ENCODE measurements around the gene TIMP3. TPM values are rescaled to one million over a fixed set of nuclear protein-coding genes. Genes with fewer than 3 reads are reported as not detected.
A peak's percentile ranks its signal among the peaks of the same experiment; 100 is the strongest.

The TIMP3 gene
- total RNA-seq, 4 donors from 2014 or later: 560 to 818 (median 738) TPM

DNA sequence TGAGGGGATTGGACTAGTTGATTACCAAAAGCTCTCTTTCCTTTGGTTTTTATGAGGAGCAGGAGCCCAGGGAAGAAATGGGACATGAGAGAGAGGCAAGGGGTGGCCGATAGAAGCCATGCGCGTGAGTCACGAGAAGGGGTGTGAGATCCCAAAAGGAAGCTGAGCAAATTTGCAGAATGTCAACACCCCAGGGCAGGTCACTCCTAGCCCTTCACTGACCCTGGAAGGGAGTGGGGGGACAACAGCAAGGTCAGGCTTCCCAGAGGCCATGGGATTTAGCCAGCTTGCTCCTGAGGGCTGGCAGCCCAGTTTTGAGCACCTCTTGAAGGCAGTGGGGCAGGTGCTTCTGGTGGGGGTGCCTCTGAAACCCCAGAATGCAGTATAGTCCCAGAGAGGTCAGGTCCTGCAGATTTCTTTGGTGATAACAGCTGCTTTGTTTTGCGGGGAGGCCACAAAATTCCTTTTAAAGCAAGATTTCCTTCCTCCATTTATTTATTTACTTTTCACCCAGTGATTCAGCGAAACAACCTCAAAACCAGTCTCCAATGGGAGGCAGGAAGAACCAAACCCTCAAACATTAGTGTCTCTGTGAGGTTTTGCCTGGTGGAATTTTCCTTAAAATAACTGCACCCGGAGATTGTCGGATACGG, 40.1 kb upstream of the TIMP3 start:
- Histone ChIP-seq H3K27ac (peak overlapping the region in 3 of 4 donors; percentile 8 to 55 (median 41)), H3K4me3 (no peak overlapping the region), H3K36me3 (no peaks in the 10 kb centered on the region), H3K27me3 (peaks cover 11% of the 10 kb centered on the region), H3K4me1 (peaks cover 0 to 22% (median 8%) of the 10 kb centered on the region in 3 donors), H3K9me3 (peaks cover 0 to under 1% (median 0%) of the 10 kb centered on the region in 3 donors)
- peak; percentile 29 for ATAC-seq
- no peak for TF ChIP-seq POLR2AphosphoS5 (IDR thresholded peaks at IDR 0.05)
- no peak for TF ChIP-seq EP300 (IDR thresholded peaks at IDR 0.05)
- TF ChIP-seq POLR2A (IDR thresholded peaks at IDR 0.05): no peak
- TF ChIP-seq CTCF (IDR thresholded peaks at IDR 0.05): no peak
- 66% methylated on average over 8 of the region's 9 CpGs; no CpG with 5 or more reads in 1 of the 2 donors for WGBS, 2 donors (ENCODE audit: low coverage in 1 of 2)

GRCh38 chr22:32764330-32765131, 37.0 kb upstream of the TIMP3 start:
- peaks cover 11% of the 10 kb centered on the region for H3K27me3 ChIP-seq
- peak; percentile 90 for ATAC-seq
- peaks cover 0 to 22% (median 8%) of the 10 kb centered on the region in 3 donors for H3K4me1 ChIP-seq
- H3K9me3 ChIP-seq: peaks cover 0 to 10% (median 0%) of the 10 kb centered on the region in 3 donors
- WGBS, 2 donors (ENCODE audit: low coverage in 1 of 2): 25 to 56% methylated on average over 2 to 11 of the region's 16 CpGs
- TF ChIP-seq POLR2AphosphoS5 (IDR thresholded peaks at IDR 0.05) (peak; percentile 25), POLR2A (IDR thresholded peaks at IDR 0.05) (no peak)
- no peak overlapping the region for H3K4me3 ChIP-seq
- no peaks in the 10 kb centered on the region for H3K36me3 ChIP-seq
- peak overlapping the region in 3 of 4 donors; percentile 65 to 67 (median 66) for H3K27ac ChIP-seq

GRCh38 chr22:32765132-32765618, 36.3 kb upstream of the TIMP3 start:
- H3K27ac ChIP-seq: peak overlapping the region in 3 of 4 donors; percentile 65 to 67 (median 66)
- H3K9me3 ChIP-seq: peaks cover 0 to 10% (median 0%) of the 10 kb centered on the region in 3 donors
- no peak for ATAC-seq
- peaks cover 11% of the 10 kb centered on the region for H3K27me3 ChIP-seq
- peaks cover 0 to 20% (median 8%) of the 10 kb centered on the region in 3 donors for H3K4me1 ChIP-seq
- 63 to 67% methylated on average over 3 to 12 of the region's 12 CpGs for WGBS, 2 donors (ENCODE audit: low coverage in 1 of 2)
- H3K4me3 ChIP-seq: no peak overlapping the region
- no peak for TF ChIP-seq EP300 (IDR thresholded peaks at IDR 0.05)
- TF ChIP-seq CTCF (IDR thresholded peaks at IDR 0.05): no peak
- TF ChIP-seq POLR2AphosphoS5 (IDR thresholded peaks at IDR 0.05): no peak
- no peak for TF ChIP-seq POLR2A (IDR thresholded peaks at IDR 0.05)
- H3K36me3 ChIP-seq: no peaks in the 10 kb centered on the region

GRCh38 chr22:32771756-32772155, 29.7 kb upstream of the TIMP3 start:
- Histone ChIP-seq H3K4me1 (no peaks in the 10 kb centered on the region), H3K27ac (no peak overlapping the region), H3K9me3 (peaks cover 0 to 5% (median 0%) of the 10 kb centered on the region in 3 donors), H3K36me3 (no peaks in the 10 kb centered on the region), H3K4me3 (no peak overlapping the region), H3K27me3 (no peaks in the 10 kb centered on the region)
- TF ChIP-seq EP300 (IDR thresholded peaks at IDR 0.05) (no peak), POLR2AphosphoS5 (IDR thresholded peaks at IDR 0.05) (no peak), POLR2A (IDR thresholded peaks at IDR 0.05) (no peak), CTCF (IDR thresholded peaks at IDR 0.05) (no peak)
- 39% methylated on average over 4 of the region's 4 CpGs for WGBS, 2 donors (ENCODE audit: low coverage in 1 of 2)
- no peak for ATAC-seq

DNA sequence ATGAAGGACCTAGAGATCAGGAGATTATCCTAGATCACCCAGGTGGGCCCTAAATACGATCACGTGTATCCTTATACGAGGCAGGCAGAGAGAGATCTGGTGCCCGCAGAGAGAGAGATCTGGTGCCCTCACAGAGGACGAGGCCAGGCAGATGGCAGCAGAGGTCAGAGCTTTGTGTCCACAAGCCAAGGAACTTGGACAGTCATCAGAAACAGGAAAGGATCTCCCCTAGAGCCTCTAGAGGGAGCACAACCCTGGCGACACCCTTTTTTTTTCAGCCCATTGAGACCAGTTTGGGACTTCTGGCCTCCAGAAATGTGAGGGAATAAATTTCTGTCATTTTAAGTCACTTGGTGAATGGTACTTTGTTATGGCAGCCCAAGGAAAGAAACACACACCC, 25.5 kb upstream of the TIMP3 start:
- no peaks in the 10 kb centered on the region for H3K27me3 ChIP-seq
- TF ChIP-seq CTCF (IDR thresholded peaks at IDR 0.05): peak in 2 of 4 experiments; percentile 9 to 37
- TF ChIP-seq EP300 (IDR thresholded peaks at IDR 0.05): no peak
- no peaks in the 10 kb centered on the region for H3K9me3 ChIP-seq
- no peak overlapping the region for H3K27ac ChIP-seq
- H3K4me1 ChIP-seq: peaks cover 0 to 8% (median 6%) of the 10 kb centered on the region in 3 donors
- H3K36me3 ChIP-seq: no peaks in the 10 kb centered on the region
- ATAC-seq: no peak
- 55 to 81% methylated on average over 5 to 6 of the region's 6 CpGs for WGBS, 2 donors (ENCODE audit: low coverage in 1 of 2)
- H3K4me3 ChIP-seq: no peak overlapping the region

Data from gastroesophageal sphincter (tissue), 4 donors.